Uterus (tissue), 4 donors: Measurements from ENCODE around the gene CDKAL1. TPM values are rescaled to one million over a fixed set of nuclear protein-coding genes. Genes with fewer than 3 reads are reported as not detected.

ENCODE experiments used
- DNase-seq, 2 donors: peaks; one replicate each; pipeline ENCODE4 v3.0.0-alpha.2; 2019 to 2020
- H3K27ac ChIP-seq, 2 donors: fragments of 200-600 bp; sonication (generic); 1 replicate in 1 of 2; 2 replicates in 1 of 2; pipeline ENCODE4 v1.5.1; 2016 to 2018
- H3K27me3 ChIP-seq, 2 donors: fragments of 200-600 bp; sonication (generic); one replicate each; pipeline ENCODE4 v1.5.1; 2018 to 2019; ENCODE audit warnings: control low read depth in 1 of 2
- H3K36me3 ChIP-seq, 2 donors: fragments of 200-600 bp; sonication (generic); one replicate each; pipeline ENCODE4 v1.5.1; 2019; ENCODE audit warnings: control low read depth in 1 of 2
- H3K4me1 ChIP-seq, 2 donors: fragments of 200-600 bp; sonication (generic); one replicate each; pipeline ENCODE4 v1.5.1; 2018 to 2019; ENCODE audit warnings: control low read depth in 1 of 2
- H3K4me3 ChIP-seq, 2 donors: fragments of 200-600 bp; sonication (generic); 1 replicate in 1 of 2; 2 replicates in 1 of 2; pipeline ENCODE4 v1.5.1; 2018 to 2019; ENCODE audit warnings: mild to moderate bottlenecking in 1 of 2
- H3K9me3 ChIP-seq, 2 donors: fragments of 200-600 bp; sonication (generic); one replicate each; pipeline ENCODE4 v1.5.1; 2019; ENCODE audit warnings: control low read depth in 1 of 2
- POLR2A ChIP-seq, 2 donors: fragments of 450-650 bp; IDR thresholded peaks; one replicate each; pipeline ENCODE4 v1.6.1; 2016; ENCODE audit warnings: antibody characterized with exemption in 2 of 2, mild to moderate bottlenecking in 1 of 2, moderate library complexity in 1 of 2
- intact Hi-C: fragments of 100-400 bp; cut with DNase I; formaldehyde crosslinking; loops from one replicate; pipeline ENCODE4 v1.15.1; 2023; ENCODE audit warnings: low total_unique reads
- total RNA-seq, 4 donors: library from RNA; depleted of rRNA in 3 of 4; stranded (reverse); fragments of >200 nt in 3 of 4; gene quantifications; one replicate each; pipeline versions ENCODE4 v1.1.0 to v1.2.4, GENCODE V29; 2014 to 2023
- TF ChIP-seq, protein P1 (sequence below), 4 experiments: fragments of 200-600 bp in 2 of 4; fragments of 450-650 bp in 2 of 4; sonication (generic) in 2 of 4; IDR thresholded peaks; one replicate each; pipeline ENCODE4 v1.5.1; 2016 to 2019; ENCODE audit warnings: antibody characterized with exemption in 4 of 4, mild to moderate bottlenecking in 2 of 4, moderate library complexity in 1 of 4
- donor health status: DM: yes; HTN: yes; CAD: no.

Gene CDKAL1
- total RNA-seq, 4 donors from 2014 or later, result 5.0 to 51.7 (median 18.9) TPM

GRCh38 chr6:21228411-21228810, 694.2 kb downstream of the CDKAL1 start:
- Histone ChIP-seq H3K4me1 (no peaks in the 10 kb centered on the region), H3K4me3 (no peak overlapping the region), H3K9me3 (no peaks in the 10 kb centered on the region), H3K27me3 (no peaks in the 10 kb centered on the region), H3K36me3 (no peaks in the 10 kb centered on the region), H3K27ac (no peak overlapping the region)
- no peak for DNase-seq
- intact Hi-C loops, result no loop called here
- no peak for TF ChIP-seq POLR2A (IDR thresholded peaks at IDR 0.05)
- TF ChIP-seq, protein P1, sequence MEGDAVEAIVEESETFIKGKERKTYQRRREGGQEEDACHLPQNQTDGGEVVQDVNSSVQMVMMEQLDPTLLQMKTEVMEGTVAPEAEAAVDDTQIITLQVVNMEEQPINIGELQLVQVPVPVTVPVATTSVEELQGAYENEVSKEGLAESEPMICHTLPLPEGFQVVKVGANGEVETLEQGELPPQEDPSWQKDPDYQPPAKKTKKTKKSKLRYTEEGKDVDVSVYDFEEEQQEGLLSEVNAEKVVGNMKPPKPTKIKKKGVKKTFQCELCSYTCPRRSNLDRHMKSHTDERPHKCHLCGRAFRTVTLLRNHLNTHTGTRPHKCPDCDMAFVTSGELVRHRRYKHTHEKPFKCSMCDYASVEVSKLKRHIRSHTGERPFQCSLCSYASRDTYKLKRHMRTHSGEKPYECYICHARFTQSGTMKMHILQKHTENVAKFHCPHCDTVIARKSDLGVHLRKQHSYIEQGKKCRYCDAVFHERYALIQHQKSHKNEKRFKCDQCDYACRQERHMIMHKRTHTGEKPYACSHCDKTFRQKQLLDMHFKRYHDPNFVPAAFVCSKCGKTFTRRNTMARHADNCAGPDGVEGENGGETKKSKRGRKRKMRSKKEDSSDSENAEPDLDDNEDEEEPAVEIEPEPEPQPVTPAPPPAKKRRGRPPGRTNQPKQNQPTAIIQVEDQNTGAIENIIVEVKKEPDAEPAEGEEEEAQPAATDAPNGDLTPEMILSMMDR (IDR thresholded peaks at IDR 0.05), result no peak

DNA sequence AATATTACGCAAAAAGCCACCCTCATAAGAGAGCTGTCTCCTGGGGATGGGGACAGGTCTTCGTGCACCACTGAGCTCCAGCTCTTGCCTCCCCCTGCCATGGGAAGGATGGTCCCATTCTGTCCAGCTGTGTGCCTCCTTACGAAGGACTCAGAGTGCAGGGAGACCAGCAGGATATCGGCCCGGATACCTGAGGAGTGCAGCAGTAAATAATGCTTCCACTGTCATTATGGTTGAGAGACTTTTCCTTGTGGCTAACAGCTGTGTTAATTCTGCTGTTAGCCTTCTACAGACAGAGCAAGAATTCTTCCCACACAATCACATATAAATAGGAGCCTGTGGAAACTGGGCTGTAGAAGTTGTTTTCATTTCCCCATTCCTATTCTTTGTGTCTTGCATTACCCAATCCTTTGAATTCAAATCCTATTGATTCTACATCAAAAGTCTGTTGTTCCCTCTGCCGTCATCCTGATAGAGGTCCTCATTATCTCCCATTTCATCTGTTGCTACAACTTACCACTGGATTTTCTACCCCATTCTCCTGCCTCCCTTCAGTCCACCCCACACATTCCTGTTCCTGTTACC, 694.7 kb downstream of the CDKAL1 start:
- Histone ChIP-seq H3K27me3 (no peaks in the 10 kb centered on the region), H3K36me3 (no peaks in the 10 kb centered on the region), H3K27ac (no peak overlapping the region), H3K9me3 (no peaks in the 10 kb centered on the region), H3K4me1 (no peaks in the 10 kb centered on the region), H3K4me3 (no peak overlapping the region)
- intact Hi-C loops, result no loop called here
- DNase-seq, result no peak
- TF ChIP-seq, protein P1 (IDR thresholded peaks at IDR 0.05), result no peak
- TF ChIP-seq POLR2A (IDR thresholded peaks at IDR 0.05), result no peak

DNA sequence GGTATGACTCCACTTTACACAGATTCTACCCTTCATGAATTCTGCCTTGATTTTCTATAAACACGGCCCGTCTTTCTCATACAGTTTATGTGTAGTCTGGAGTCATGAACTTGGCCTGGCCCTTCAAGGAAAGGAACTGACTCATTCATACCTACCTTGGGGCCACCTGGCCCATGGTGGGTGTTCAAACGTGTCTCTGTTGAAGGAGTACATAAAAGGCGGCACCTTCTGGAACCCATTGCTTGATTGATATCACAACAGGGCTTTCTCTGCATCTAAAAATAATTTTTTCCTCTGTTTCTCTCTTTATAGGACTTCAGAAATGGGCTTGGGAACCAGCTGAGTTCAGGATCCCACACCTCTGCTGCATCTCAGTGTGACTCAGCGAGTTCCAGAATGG, 696.3 kb downstream of the CDKAL1 start:
- Histone ChIP-seq H3K9me3 (no peaks in the 10 kb centered on the region), H3K27me3 (no peaks in the 10 kb centered on the region), H3K36me3 (no peaks in the 10 kb centered on the region), H3K4me1 (no peaks in the 10 kb centered on the region), H3K27ac (no peak overlapping the region), H3K4me3 (no peak overlapping the region)
- no peak for TF ChIP-seq POLR2A (IDR thresholded peaks at IDR 0.05)
- TF ChIP-seq, protein P1 (IDR thresholded peaks at IDR 0.05), result no peak
- DNase-seq, result no peak
- intact Hi-C loops, result no loop called here

DNA sequence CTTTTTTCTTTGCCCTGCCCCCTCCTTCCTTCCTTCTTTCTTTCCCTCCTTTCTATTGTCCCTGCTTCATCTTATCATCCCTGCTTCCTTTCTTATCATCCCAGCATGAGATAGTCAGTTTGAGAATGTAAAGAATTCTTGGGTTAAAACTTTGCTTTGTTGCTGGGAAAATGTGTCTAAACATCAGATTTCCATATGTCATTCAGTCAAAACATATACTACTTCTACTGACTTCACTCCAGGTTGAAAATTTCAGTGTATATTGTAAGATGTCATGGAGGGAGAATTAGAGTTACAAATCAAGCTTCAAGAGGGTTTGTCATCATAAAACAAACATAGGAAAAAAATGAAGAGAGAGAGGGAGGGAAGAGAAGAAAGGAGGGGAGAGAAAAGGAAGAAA, 700.9 kb downstream of the CDKAL1 start:
- no peaks in the 10 kb centered on the region for H3K9me3 ChIP-seq
- no peaks in the 10 kb centered on the region for H3K4me1 ChIP-seq
- intact Hi-C loops, result no loop called here
- H3K27me3 ChIP-seq, result no peaks in the 10 kb centered on the region
- TF ChIP-seq, protein P1 (IDR thresholded peaks at IDR 0.05), result no peak
- TF ChIP-seq POLR2A (IDR thresholded peaks at IDR 0.05), result no peak
- no peak for DNase-seq
- no peaks in the 10 kb centered on the region for H3K36me3 ChIP-seq
- H3K27ac ChIP-seq, result no peak overlapping the region
- no peak overlapping the region for H3K4me3 ChIP-seq

DNA sequence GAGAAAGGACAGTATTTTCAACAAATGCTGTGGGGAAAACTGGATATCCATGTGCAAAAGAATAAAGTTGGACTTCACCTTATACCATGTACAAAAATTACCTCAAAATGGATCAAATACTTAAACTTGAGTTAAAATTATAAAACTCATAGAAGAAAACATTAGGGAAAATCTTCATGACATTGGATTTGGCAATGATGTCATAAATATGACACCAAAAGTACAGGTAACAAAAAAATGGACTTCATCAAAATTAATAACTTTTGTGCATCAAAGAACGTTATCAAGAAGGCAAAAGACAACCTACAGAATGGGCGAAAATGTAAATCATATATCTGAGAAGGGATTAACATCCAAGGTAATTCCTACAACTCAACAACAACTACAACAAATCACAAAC, 704.0 kb downstream of the CDKAL1 start:
- Histone ChIP-seq H3K4me1 (no peaks in the 10 kb centered on the region), H3K27me3 (no peaks in the 10 kb centered on the region), H3K4me3 (no peak overlapping the region), H3K9me3 (no peaks in the 10 kb centered on the region), H3K27ac (no peak overlapping the region), H3K36me3 (no peaks in the 10 kb centered on the region)
- TF ChIP-seq POLR2A (IDR thresholded peaks at IDR 0.05), result no peak
- TF ChIP-seq, protein P1 (IDR thresholded peaks at IDR 0.05), result no peak
- no peak for DNase-seq
- intact Hi-C loops, result no loop called here
